GM12878 (cell line): ENCODE data around the gene TMSB4X. TPM values are rescaled to one million over a fixed set of nuclear protein-coding genes. Genes with fewer than 3 reads are reported as not detected.

Source experiments
- ATAC-seq: fragments of 200-7000 bp; cut with Tn5 transposase; 3 replicates; pipeline ENCODE4 v1.9.1; 2020; ENCODE audit warnings: mild to moderate bottlenecking, moderate library complexity
- BruUV-seq: library from RNA; stranded (reverse); fragments of 400-500 nt; replicated peaks from 2 replicates; lab custom pipeline; 2021; lab: Mats Ljungman, UMichigan
- CTCF ChIA-PET: fragments of 300-600 bp; sonication (Branson Sonifier 250); formaldehyde crosslinking; extraction: SDS; loops from one replicate; lab custom pipeline; 2021; ENCODE audit warnings: inconsistent platforms; lab: Yijun Ruan, JAX
- POLR2A ChIA-PET: fragments of 350-600 bp; formaldehyde crosslinking; extraction: SDS; loops from one replicate; lab custom pipeline; 2021; ENCODE audit warnings: inconsistent platforms; lab: Charles Lee
- RAD21 ChIA-PET: fragments of 300-600 bp; sonication (Branson Sonifier 250); formaldehyde crosslinking; loops from one replicate; lab custom pipeline; 2023; ENCODE audit warnings: antibody characterized with exemption; ENCODE audit not compliant: unreplicated experiment; lab: Charles Lee
- SMC1A ChIA-PET: fragments of 300-600 bp; sonication (Branson Sonifier 250); formaldehyde crosslinking; loops from one replicate; lab custom pipeline; 2023; ENCODE audit not compliant: unreplicated experiment, uncharacterized antibody; lab: Charles Lee
- DNase-seq: peaks from one replicate; pipeline ENCODE4 v3.0.0-alpha.2; 2011; ENCODE audit warnings: low read depth, low spot score
- FAIRE-seq: peaks from 3 replicates; lab custom pipeline; 2011; peaks lifted over from hg19 to GRCh38; lab: Jason Lieb, UNC
- H2AFZ ChIP-seq: 2 replicates; pipeline ENCODE4 v1.6.0; 2011; ENCODE audit warnings: low read depth, low read length, control low read depth; ENCODE audit not compliant: control insufficient read depth
- H3K27ac ChIP-seq: 2 replicates; pipeline ENCODE4 v1.5.1; 2011; ENCODE audit warnings: control low read depth; ENCODE audit not compliant: control insufficient read depth, insufficient read depth
- H3K27me3 ChIP-seq, 2 experiments: replicated peaks in 1 of 2; 2 replicates each; pipeline versions ENCODE4 v1.6.0 to v1.6.1; 2011; ENCODE audit warnings: low read length in 1 of 2; ENCODE audit not compliant: control insufficient read depth in 2 of 2, insufficient read depth in 2 of 2
- H3K36me3 ChIP-seq, 2 experiments: 2 replicates each; pipeline ENCODE4 v1.5.1; 2011; ENCODE audit warnings: low read length in 1 of 2; ENCODE audit not compliant: control insufficient read depth in 2 of 2, insufficient read depth in 2 of 2
- H3K4me1 ChIP-seq: 2 replicates; pipeline ENCODE4 v1.6.1; 2011; ENCODE audit warnings: mild to moderate bottlenecking, low read length, moderate library complexity, mixed read lengths; ENCODE audit not compliant: control insufficient read depth, insufficient read depth
- H3K4me2 ChIP-seq: 2 replicates; pipeline ENCODE4 v1.6.0; 2011; ENCODE audit warnings: control low read depth; ENCODE audit not compliant: control insufficient read depth, insufficient read depth
- H3K4me3 ChIP-seq: fragments of 200-600 bp; sonication (generic); 2 replicates; pipeline ENCODE4 v1.5.1; 2016
- H3K79me2 ChIP-seq: 2 replicates; pipeline ENCODE4 v1.6.0; 2011; ENCODE audit warnings: low read length; ENCODE audit not compliant: control insufficient read depth, insufficient read depth
- H3K9ac ChIP-seq: 2 replicates; pipeline ENCODE4 v1.8.0; 2011; ENCODE audit warnings: low read length, control low read depth, mixed read lengths; ENCODE audit not compliant: control insufficient read depth, insufficient read depth
- H3K9me3 ChIP-seq: replicated peaks from 3 replicates; pipeline ENCODE4 v1.5.1; 2011; ENCODE audit warnings: mild to moderate bottlenecking, low read length; ENCODE audit not compliant: control insufficient read depth, insufficient read depth
- H4K20me1 ChIP-seq: 2 replicates; pipeline ENCODE4 v1.6.0; 2011; ENCODE audit not compliant: control insufficient read depth, insufficient read depth
- ATF7 ChIP-seq: fragments of 450-650 bp; IDR thresholded peaks from 2 replicates; pipeline ENCODE4 v1.6.1; 2016; ENCODE audit warnings: low read depth, mild to moderate bottlenecking
- BRCA1 ChIP-seq: IDR thresholded peaks from 2 replicates; pipeline ENCODE4 v1.6.1; 2011; ENCODE audit warnings: low read depth, low read length, improper control_type of control experiment
- FOS ChIP-seq: IDR thresholded peaks from 3 replicates; pipeline ENCODE4 v1.6.1; 2011; ENCODE audit warnings: borderline replicate concordance; ENCODE audit not compliant: insufficient read length; ENCODE audit errors: extremely low read depth
- LARP7 ChIP-seq: fragments of 450-650 bp; IDR thresholded peaks from 2 replicates; pipeline ENCODE4 v1.6.1; 2017; ENCODE audit warnings: mild to moderate bottlenecking
- NFXL1 ChIP-seq: fragments of 450-650 bp; IDR thresholded peaks from 2 replicates; pipeline ENCODE4 v1.6.1; 2017; ENCODE audit warnings: antibody characterized with exemption, mild to moderate bottlenecking, borderline replicate concordance
- RAD21 ChIP-seq: IDR thresholded peaks from 2 replicates; pipeline ENCODE4 v1.6.1; 2011; ENCODE audit warnings: mild to moderate bottlenecking, low read depth, low read length, moderate library complexity; ENCODE audit not compliant: insufficient read depth
- RCOR1 ChIP-seq: conservative IDR thresholded peaks from 2 replicates; pipeline ENCODE4 v1.6.1; 2012; ENCODE audit warnings: low read depth, low read length, improper control_type of control experiment
- STAT3 ChIP-seq: IDR thresholded peaks from 2 replicates; pipeline ENCODE4 v1.6.1; 2011; ENCODE audit warnings: low read depth, low read length, improper control_type of control experiment
- TBL1XR1 ChIP-seq: IDR thresholded peaks from 2 replicates; pipeline ENCODE4 v1.6.1; 2012; ENCODE audit warnings: low read depth, low read length, improper control_type of control experiment
- WGBS: methylation state at CpG from one replicate; pipeline ENCODE4 v1.1.6; 2016; ENCODE audit warnings: low lambda C conversion rate; ENCODE audit not compliant: insufficient replicate concordance, insufficient coverage; ENCODE audit errors: missing lambda C conversion rate; 5-methylcytosine and 5-hydroxymethylcytosine counted together
- in situ Hi-C: fragments of 300-500 bp; cut with MboI; formaldehyde crosslinking; loops from 9 replicates; pipeline ENCODE4 v1.14.3; 2018; ENCODE audit warnings: mixed read lengths
- intact Hi-C: fragments of 100-400 bp; cut with micrococcal nuclease; formaldehyde crosslinking; loops from one replicate; pipeline ENCODE4 v1.14.2; 2022; ENCODE audit not compliant: unreplicated experiment
- polyA plus RNA-seq, 11 experiments: library from polyadenylated mRNA; depleted of rRNA in 4 of 11; unstranded in 6 of 11; stranded (reverse) in 5 of 11; fragments of >200 nt; fragmentation: Nextera tagmentation in 4 of 11; fragmentation: Illumina TruSeq in 1 of 11; extraction: Ambion mirVana in 4 of 11; extraction: Trizol in 1 of 11; gene quantifications; 1 replicate in 1 of 11; 2 replicates in 10 of 11; pipeline versions ENCODE4 v1.2.1 to v1.2.3, GENCODE V29; 2011 to 2016; ENCODE audit warnings: inconsistent platforms in 2 of 11, missing spikeins in 2 of 11, low read depth in 1 of 11
- total RNA-seq, 4 experiments: library from RNA; depleted of rRNA in 3 of 4; stranded (reverse); fragments of >200 nt in 3 of 4; fragmentation: Illumina TruSeq in 1 of 4; extraction: Trizol in 1 of 4; gene quantifications; 2 replicates each; pipeline versions ENCODE4 v1.2.1 to v1.2.3, GENCODE V29; 2013 to 2021
- TF ChIP-seq, protein P1 (sequence below): fragments of 150-350 bp; IDR thresholded peaks from 2 replicates; pipeline ENCODE4 v1.6.1; 2016; ENCODE audit warnings: low read depth, low read length
- TF ChIP-seq, protein P2 (sequence below): IDR thresholded peaks from 2 replicates; pipeline ENCODE4 v1.6.1; 2011; ENCODE audit warnings: low read depth, low read length, improper control_type of control experiment, borderline replicate concordance
- TF ChIP-seq, protein P3 (sequence below): fragments of 450-650 bp; IDR thresholded peaks from 2 replicates; pipeline ENCODE4 v1.6.1; 2017; ENCODE audit warnings: mild to moderate bottlenecking, moderate library complexity

Gene TMSB4X
- total and polyA plus RNA-seq, 10 of the 15 experiments (the other 5 are each of a cell fraction or from before 2014, with no cell fraction given): 13,924 to 37,234 (median 23,705) TPM

DNA sequence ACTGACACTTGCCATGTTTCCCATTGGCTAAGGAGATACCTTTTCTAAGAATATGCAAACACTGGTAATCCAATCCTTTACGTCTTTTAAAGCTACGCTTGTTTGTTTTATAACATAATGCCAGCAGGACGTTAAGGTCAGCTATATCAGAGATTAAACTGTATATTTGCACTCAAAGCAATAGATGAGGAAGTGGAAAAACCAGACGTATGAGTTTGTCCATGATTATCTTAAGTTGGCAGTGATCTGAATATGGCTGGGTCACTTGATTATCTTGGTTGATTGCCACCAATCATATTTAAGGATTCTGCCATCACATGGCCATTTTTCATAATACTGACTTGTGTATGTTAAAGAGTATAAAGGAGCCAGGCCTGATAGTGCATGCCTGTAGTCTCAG lies 19.4 kb downstream of the TMSB4X start:
- H3K4me1 ChIP-seq: peaks cover 20% of the 10 kb centered on the region
- no peak for FAIRE-seq
- in situ Hi-C loops: no loop called here

More for the DNA sequence above, 19.4 kb downstream of the TMSB4X start:
- ChIA-PET RAD21 (interaction anchor here (1.0 to 21.5 kb wide), 5 partner anchors 15 to 97 kb away, joined by 3 to 525 read pairs (median 4); partner anchors contain the start of gene TMSB4X), SMC1A (interaction anchor here (1.0 to 25.1 kb wide), 7 partner anchors 8 to 88 kb away, joined by 3 to 847 read pairs (median 12); no protein-coding TSS in a partner anchor), POLR2A (interaction anchor here (0.6 to 1.5 kb wide), 2 partner anchors 29 to 95 kb away, joined by 3 to 6 read pairs; no protein-coding TSS in a partner anchor), CTCF (interaction anchor here (1.9 kb wide), 1 partner anchor 10 kb away, joined by 4 read pairs; no protein-coding TSS in a partner anchor)
- DNase-seq: no peak
- H3K27me3 ChIP-seq: no peaks in the 10 kb centered on the region
- H3K36me3 ChIP-seq: no peaks in the 10 kb centered on the region
- intact Hi-C loops: no loop called here
- TF ChIP-seq RCOR1 (no peak), STAT3 (no peak), ATF7 (no peak), BRCA1 (no peak), FOS (no peak), RAD21 (no peak), LARP7 (no peak), TBL1XR1 (no peak), NFXL1 (no peak)
- TF ChIP-seq, protein P1, sequence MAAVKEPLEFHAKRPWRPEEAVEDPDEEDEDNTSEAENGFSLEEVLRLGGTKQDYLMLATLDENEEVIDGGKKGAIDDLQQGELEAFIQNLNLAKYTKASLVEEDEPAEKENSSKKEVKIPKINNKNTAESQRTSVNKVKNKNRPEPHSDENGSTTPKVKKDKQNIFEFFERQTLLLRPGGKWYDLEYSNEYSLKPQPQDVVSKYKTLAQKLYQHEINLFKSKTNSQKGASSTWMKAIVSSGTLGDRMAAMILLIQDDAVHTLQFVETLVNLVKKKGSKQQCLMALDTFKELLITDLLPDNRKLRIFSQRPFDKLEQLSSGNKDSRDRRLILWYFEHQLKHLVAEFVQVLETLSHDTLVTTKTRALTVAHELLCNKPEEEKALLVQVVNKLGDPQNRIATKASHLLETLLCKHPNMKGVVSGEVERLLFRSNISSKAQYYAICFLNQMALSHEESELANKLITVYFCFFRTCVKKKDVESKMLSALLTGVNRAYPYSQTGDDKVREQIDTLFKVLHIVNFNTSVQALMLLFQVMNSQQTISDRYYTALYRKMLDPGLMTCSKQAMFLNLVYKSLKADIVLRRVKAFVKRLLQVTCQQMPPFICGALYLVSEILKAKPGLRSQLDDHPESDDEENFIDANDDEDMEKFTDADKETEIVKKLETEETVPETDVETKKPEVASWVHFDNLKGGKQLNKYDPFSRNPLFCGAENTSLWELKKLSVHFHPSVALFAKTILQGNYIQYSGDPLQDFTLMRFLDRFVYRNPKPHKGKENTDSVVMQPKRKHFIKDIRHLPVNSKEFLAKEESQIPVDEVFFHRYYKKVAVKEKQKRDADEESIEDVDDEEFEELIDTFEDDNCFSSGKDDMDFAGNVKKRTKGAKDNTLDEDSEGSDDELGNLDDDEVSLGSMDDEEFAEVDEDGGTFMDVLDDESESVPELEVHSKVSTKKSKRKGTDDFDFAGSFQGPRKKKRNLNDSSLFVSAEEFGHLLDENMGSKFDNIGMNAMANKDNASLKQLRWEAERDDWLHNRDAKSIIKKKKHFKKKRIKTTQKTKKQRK: no peak
- TF ChIP-seq, protein P2, sequence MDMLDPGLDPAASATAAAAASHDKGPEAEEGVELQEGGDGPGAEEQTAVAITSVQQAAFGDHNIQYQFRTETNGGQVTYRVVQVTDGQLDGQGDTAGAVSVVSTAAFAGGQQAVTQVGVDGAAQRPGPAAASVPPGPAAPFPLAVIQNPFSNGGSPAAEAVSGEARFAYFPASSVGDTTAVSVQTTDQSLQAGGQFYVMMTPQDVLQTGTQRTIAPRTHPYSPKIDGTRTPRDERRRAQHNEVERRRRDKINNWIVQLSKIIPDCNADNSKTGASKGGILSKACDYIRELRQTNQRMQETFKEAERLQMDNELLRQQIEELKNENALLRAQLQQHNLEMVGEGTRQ: no peak
- TF ChIP-seq, protein P3, sequence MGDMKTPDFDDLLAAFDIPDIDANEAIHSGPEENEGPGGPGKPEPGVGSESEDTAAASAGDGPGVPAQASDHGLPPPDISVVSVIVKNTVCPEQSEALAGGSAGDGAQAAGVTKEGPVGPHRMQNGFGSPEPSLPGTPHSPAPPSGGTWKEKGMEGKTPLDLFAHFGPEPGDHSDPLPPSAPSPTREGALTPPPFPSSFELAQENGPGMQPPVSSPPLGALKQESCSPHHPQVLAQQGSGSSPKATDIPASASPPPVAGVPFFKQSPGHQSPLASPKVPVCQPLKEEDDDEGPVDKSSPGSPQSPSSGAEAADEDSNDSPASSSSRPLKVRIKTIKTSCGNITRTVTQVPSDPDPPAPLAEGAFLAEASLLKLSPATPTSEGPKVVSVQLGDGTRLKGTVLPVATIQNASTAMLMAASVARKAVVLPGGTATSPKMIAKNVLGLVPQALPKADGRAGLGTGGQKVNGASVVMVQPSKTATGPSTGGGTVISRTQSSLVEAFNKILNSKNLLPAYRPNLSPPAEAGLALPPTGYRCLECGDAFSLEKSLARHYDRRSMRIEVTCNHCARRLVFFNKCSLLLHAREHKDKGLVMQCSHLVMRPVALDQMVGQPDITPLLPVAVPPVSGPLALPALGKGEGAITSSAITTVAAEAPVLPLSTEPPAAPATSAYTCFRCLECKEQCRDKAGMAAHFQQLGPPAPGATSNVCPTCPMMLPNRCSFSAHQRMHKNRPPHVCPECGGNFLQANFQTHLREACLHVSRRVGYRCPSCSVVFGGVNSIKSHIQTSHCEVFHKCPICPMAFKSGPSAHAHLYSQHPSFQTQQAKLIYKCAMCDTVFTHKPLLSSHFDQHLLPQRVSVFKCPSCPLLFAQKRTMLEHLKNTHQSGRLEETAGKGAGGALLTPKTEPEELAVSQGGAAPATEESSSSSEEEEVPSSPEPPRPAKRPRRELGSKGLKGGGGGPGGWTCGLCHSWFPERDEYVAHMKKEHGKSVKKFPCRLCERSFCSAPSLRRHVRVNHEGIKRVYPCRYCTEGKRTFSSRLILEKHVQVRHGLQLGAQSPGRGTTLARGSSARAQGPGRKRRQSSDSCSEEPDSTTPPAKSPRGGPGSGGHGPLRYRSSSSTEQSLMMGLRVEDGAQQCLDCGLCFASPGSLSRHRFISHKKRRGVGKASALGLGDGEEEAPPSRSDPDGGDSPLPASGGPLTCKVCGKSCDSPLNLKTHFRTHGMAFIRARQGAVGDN: no peak
- H3K9ac ChIP-seq: no peak overlapping the region
- H4K20me1 ChIP-seq: no peaks in the 10 kb centered on the region
- ATAC-seq: no peak
- WGBS: 82% methylated on average over 4 of the region's 4 CpGs
- H3K4me2 ChIP-seq: no peak overlapping the region
- H3K79me2 ChIP-seq: no peaks in the 10 kb centered on the region; the same call in 1 of the 2 replicates
- BruUV-seq: no TSS peak
- no peaks in the 10 kb centered on the region for H3K9me3 ChIP-seq
- H3K4me3 ChIP-seq: no peak overlapping the region
- H2AFZ ChIP-seq: no peak overlapping the region
- H3K27ac ChIP-seq: no peak overlapping the region
